ENCODE data around the gene SLC25A33.
"Not testable (repeated sequence)": the region's sequence is repeated elsewhere in the genome, so short reads cannot be mapped to it uniquely, and the experiment has no call there.

SLC25A33 gene

GRCh38 chr1:9625030-9625429, 85.8 kb downstream of the SLC25A33 start:
- DNase-seq (ENCODE audit: low spot score): not testable (repeated sequence)

DNA sequence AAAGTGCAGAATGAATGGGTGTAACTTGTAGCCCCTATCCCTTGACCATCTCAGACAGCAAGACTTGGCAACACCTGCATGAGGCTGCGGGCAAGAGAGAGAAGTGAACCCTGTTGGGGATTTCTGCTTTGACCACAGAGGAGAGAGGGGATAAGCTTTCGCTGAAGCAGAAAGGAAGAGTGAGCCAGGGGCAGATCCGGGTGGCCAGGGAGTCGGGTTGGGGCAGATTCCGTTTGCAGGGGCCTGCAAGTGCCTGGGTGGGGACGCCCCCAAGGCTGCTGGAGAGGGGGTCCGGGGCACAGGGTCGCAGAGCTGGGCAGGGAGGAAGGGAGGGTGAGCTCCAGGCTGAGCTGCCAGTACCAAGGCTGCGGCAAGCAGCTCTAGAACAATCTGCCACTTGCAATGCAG, 86.9 kb downstream of the SLC25A33 start:
- peak; percentile 39 for DNase-seq (ENCODE audit: low spot score)

- DNase-seq (ENCODE audit: low spot score): peak; percentile 76
Observed at GRCh38 chr1:9628541-9629444, 89.5 kb downstream of the SLC25A33 start.

DNA sequence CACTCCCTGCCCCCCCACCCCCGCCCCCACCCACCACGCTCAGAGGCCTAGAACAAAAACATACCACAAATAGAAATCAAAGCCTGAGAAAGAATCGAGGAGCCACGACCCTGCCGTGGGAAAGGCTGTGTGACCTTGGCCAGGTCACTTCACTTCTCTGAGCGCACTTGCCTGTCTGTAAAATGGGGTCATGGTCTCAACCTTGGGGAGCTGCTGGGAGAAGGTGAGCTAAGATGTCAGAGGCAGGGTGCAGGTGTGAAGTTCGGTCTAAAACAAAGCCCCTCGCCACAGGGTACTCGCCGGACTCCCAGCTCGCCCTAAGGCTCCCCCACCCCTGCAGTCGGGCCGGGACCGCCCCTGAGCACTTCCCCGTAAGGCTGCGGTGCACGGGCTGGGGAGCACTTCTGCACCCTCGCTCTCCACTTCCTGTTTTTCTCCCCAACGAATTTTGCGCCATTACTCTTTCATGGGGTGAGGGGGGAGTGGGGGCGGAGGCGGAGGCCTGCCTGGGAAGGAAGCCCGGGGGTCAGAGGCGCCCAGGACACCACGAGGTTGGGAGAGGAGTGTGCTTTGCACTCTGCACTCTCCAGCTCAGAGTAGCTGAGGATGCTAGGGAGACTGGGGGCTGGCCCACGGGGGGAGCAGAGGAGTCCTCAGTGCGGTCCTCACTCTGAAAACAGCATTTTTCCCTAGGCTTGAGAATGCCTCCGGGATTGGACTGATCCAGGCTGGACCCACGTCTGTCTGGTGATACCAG, 90.4 kb downstream of the SLC25A33 start:
- DNase-seq (ENCODE audit: low spot score): peak; percentile 78

DNA sequence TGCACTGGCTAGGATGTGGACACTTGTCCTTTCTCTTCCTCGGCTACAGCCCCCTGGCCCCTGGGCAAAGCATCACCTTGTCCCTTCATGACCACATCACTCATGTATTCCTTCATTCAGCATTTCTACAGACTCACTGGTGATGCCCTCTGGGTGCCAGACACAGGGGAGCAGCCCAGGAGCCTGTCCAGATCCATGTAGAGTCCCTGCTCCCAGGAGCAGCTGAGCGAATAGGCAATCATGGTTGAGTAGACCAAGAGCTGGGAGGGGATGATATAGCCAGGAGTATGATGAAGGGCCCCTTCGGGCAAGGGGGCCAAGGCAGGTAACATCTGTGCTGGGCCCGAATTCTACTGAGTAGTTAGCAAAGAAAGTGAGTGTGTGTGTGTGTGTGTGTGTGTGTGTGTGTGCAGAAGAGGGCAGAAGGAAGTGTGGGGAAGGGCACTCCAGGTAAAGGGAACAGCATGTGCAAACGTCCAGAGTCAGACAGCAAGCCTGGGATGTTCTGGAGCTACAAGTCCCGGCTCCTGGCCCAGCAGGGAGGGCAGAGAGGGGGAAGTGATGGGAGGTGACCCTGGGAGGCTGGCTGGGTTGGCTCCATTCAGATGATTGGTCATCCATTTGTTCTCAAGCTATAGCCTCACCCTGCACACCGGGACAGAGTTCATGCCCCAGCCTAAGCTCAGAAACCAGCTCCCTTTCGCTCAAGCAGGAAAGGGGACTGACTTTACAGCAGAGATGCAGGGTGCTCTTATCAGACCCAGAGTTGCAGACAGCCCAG, 91.3 kb downstream of the SLC25A33 start:
- peak; percentile 11 for DNase-seq (ENCODE audit: low spot score)

GRCh38 chr1:9631613-9632012, 92.3 kb downstream of the SLC25A33 start:
- DNase-seq (ENCODE audit: low spot score): no peak

DNA sequence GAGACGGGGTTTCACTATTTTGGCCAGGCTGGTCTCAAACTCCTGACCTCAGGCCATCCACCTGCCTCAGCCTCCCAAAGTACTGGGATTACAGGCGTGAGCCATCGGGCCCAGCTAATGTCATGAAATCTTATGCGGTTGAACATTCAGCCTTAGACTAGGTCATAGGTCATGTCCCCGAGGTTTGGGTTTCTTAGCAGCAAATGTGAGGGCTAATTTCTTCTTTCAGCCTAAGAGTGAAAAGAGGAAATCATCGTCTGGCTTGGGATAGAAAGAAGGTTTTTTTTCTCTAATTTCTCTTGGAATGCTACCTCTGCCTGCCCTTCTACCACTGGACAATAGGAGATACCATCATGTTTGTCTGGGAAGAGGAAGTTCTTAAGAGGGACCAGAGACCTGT, 94.2 kb downstream of the SLC25A33 start:
- no peak for DNase-seq (ENCODE audit: low spot score)

DNA sequence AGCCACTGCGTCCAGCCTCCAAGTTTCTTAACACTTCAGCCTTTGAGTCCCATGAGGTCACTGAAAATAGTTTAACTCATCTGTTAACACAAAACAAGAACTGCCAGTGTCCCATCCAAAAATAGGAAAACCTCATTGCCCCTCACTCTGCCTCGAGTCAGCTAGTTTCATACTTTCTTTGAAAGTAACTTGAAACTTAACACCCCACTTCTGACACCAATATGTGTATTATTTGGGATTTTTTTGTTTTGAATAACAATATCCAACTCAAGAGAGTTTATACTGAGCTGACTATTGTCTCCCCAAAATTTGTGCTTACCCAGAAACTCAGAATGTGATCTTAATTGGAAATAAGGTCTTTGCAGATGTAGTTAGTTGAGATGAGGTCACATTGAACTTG, 95.3 kb downstream of the SLC25A33 start:
- DNase-seq (ENCODE audit: low spot score): no peak

Measured in CD4-positive, alpha-beta T cell treated with Interleukin-2 at 100 ng/mL for 4 hours (primary cell).